Left renal pelvis (tissue), 4 donors: ENCODE results near the gene TMEM52. TPM values are rescaled to one million over a fixed set of nuclear protein-coding genes. Genes with fewer than 3 reads are reported as not detected.

Source experiments
- DNase-seq, 4 donors: peaks; one replicate each; pipeline ENCODE4 v3.0.0-alpha.2; 2013; ENCODE audit warnings: low read depth in 4 of 4, low spot score in 3 of 4
- polyA plus RNA-seq, 4 donors: library from polyadenylated mRNA; unstranded; fragments of 120-200 nt; gene quantifications; one replicate each; pipeline ENCODE4 v1.2.1, GENCODE V29; 2013; ENCODE audit not compliant: insufficient read length in 4 of 4

The TMEM52 gene
- 1 to 10 TPM in 2 of 4 donors, under 1 TPM in 2; 0.38 to 1.3 (median 1.1) TPM for polyA plus RNA-seq

- no peak for DNase-seq
These were observed at the start of gene TMEM52 for GRCh38 chr1:1918901-1919303. Gene TMEM52 (minus strand): TSS chr1:1919279. CDS start chr1:1919265, 14 bp downstream.

- no peak for DNase-seq
These were observed 48.8 kb upstream of the TMEM52 start for GRCh38 chr1:1967879-1968278.

- no peak for DNase-seq
These were observed 48.1 kb upstream of the TMEM52 start for GRCh38 chr1:1967151-1967550.

GRCh38 chr1:1966071-1966740, 47.1 kb upstream of the TMEM52 start:
- DNase-seq = no peak

- DNase-seq = no peak
These were observed 46.5 kb upstream of the TMEM52 start for GRCh38 chr1:1965546-1965945.

GRCh38 chr1:1964811-1965210, 45.7 kb upstream of the TMEM52 start:
- DNase-seq = no peak

- DNase-seq = no peak
These were observed 44.5 kb upstream of the TMEM52 start for GRCh38 chr1:1963570-1963969.

- no peak for DNase-seq
These were observed 43.7 kb upstream of the TMEM52 start for GRCh38 chr1:1962752-1963151.

- no peak for DNase-seq
These were observed 41.6 kb upstream of the TMEM52 start for GRCh38 chr1:1960480-1961196.

- DNase-seq = peak; percentile 29 to 62 (median 52)
These were observed 40.9 kb upstream of the TMEM52 start for GRCh38 chr1:1959840-1960479.

- DNase-seq = no peak
These were observed 40.4 kb upstream of the TMEM52 start for GRCh38 chr1:1959459-1959839.

GRCh38 chr1:1958071-1958541, 39.0 kb upstream of the TMEM52 start:
- DNase-seq = no peak

- no peak for DNase-seq
These were observed 38.5 kb upstream of the TMEM52 start for GRCh38 chr1:1957533-1957961.

GRCh38 chr1:1956586-1957532, 37.8 kb upstream of the TMEM52 start:
- DNase-seq = no peak

- DNase-seq = no peak
These were observed 37.0 kb upstream of the TMEM52 start for GRCh38 chr1:1956101-1956500.

GRCh38 chr1:1955621-1956094, 36.6 kb upstream of the TMEM52 start:
- DNase-seq = no peak

GRCh38 chr1:1954831-1955441, 35.9 kb upstream of the TMEM52 start:
- no peak for DNase-seq

- DNase-seq = no peak
These were observed 34.9 kb upstream of the TMEM52 start for GRCh38 chr1:1954015-1954414.

GRCh38 chr1:1950940-1951339, 31.9 kb upstream of the TMEM52 start:
- DNase-seq = no peak

- DNase-seq = no peak
These were observed 29.7 kb upstream of the TMEM52 start for GRCh38 chr1:1948783-1949182.
